ENCODE measurements around the gene CDKN2A.
"Not testable (repeated sequence)": the region's sequence is repeated elsewhere in the genome, so short reads cannot be mapped to it uniquely, and the experiment has no call there.

CDKN2A gene

GRCh38 chr9:21982861-21983560 is 11.2 kb downstream of the CDKN2A start:
- no peak for DNase-seq (ENCODE audit: low read depth, low spot score)

GRCh38 chr9:21982391-21982790 is 11.8 kb downstream of the CDKN2A start:
- DNase-seq (ENCODE audit: low read depth, low spot score): no peak

- no peak for DNase-seq (ENCODE audit: low read depth, low spot score)
These were observed 17.8 kb downstream of the CDKN2A start for GRCh38 chr9:21976334-21976875.

- no peak for DNase-seq (ENCODE audit: low read depth, low spot score)
These were observed 19.3 kb downstream of the CDKN2A start for GRCh38 chr9:21974722-21975409.

- no peak for DNase-seq (ENCODE audit: low read depth, low spot score)
These were observed 19.9 kb downstream of the CDKN2A start for GRCh38 chr9:21974343-21974721.

- no peak for DNase-seq (ENCODE audit: low read depth, low spot score)
These were observed 21.8 kb downstream of the CDKN2A start for GRCh38 chr9:21972361-21972760.

- no peak for DNase-seq (ENCODE audit: low read depth, low spot score)
These were observed 23.2 kb downstream of the CDKN2A start for GRCh38 chr9:21970800-21971640.

DNA sequence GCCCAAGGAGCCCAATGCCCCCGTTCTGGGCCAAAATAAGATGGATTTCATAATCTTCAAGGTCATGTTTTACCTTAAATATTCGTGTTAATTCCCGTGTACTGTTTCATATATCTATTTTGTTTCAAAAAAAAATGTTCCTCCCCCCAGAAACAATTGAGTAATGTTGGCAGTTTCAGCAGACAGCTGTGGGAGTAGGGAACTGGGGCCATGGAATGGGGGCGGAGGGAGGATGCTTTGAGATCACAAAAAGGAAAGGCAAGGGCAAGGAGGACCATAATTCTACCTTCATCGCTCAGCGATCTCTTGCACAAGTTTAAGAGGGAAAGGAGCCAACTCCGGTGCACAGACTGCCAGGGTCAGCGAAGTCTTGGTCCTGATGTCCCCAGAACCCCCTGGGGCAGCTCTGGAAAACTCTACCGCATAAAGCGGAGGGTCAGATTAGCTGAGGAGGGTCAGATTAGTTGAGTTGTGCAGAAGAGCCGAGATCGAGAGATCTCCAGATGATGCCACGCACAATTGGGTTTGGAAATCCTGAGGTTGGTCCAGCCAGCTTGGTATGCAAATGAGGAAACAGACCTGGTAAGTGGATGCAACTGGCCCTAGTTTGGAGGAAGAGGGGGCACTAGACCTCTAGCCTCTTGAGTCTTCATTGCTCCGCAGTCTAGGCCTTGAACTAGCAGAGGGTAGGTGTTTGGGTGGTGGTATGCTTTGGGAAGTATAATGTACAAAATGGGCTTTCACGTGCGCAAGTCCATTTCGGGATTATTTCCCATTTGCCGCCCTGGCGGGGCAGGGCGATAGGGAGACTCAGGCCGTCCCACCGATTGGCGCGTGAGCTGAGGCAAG is 24.0 kb downstream of the CDKN2A start:
- DNase-seq (ENCODE audit: low read depth, low spot score): no peak

GRCh38 chr9:21969011-21969940 is 24.9 kb downstream of the CDKN2A start:
- DNase-seq (ENCODE audit: low read depth, low spot score): no peak

GRCh38 chr9:21968331-21969010 is 25.7 kb downstream of the CDKN2A start:
- DNase-seq (ENCODE audit: low read depth, low spot score): no peak

DNA sequence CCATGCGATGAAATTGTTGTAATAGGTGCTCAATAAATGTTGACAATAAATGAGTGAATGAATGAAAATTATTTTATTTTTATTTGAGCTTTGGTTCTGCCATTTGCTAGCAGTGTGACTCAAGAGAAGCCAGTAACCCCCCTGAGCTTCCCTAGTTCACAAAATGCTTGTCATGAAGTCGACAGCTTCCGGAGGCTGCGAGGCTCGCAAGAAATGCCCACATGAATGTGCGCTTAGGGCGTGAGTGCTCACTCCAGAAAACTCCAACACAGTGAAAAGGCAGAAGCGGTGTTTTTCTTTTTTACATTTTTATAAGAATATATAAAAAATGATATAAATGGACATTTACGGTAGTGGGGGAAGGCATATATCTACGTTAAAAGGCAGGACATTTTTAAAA is 26.5 kb downstream of the CDKN2A start:
- no peak for DNase-seq (ENCODE audit: low read depth, low spot score)

GRCh38 chr9:21967169-21967568 is 27.0 kb downstream of the CDKN2A start:
- DNase-seq (ENCODE audit: low read depth, low spot score): no peak

DNA sequence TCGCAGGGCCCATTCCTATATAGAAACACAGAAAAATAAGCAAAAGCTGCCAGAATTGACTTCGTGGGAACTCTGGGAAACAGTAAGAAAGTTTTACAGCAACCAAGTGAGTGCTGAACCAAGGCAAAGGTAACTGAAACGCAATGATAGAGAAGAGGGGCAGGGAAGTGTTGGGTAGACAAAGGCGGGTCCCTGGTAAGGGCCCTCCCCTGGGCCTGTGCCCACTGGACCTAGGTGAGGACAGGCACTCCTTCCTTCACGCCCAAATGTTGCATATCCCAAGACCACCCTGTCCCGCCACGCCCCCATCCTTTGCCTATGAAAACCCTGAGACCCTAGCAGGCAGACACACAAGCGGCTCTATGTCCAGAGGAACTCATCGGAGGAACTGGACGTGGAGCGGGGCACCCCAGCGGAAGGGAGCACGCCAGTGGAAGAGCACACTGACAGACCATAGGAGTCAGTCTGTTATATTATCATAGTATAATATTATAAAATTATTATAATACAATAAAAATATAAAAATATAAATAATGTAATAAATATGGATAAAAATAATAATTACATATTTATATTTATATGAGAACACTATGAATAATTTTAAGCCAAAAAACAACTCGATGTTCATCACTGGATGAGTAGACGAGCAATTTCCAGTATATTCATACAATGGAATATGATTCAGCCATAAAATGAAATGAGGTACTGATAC is 27.9 kb downstream of the CDKN2A start:
- DNase-seq (ENCODE audit: low read depth, low spot score): no peak

- no peak for DNase-seq (ENCODE audit: low read depth, low spot score)
These were observed 28.7 kb downstream of the CDKN2A start for GRCh38 chr9:21965401-21965951.

DNA sequence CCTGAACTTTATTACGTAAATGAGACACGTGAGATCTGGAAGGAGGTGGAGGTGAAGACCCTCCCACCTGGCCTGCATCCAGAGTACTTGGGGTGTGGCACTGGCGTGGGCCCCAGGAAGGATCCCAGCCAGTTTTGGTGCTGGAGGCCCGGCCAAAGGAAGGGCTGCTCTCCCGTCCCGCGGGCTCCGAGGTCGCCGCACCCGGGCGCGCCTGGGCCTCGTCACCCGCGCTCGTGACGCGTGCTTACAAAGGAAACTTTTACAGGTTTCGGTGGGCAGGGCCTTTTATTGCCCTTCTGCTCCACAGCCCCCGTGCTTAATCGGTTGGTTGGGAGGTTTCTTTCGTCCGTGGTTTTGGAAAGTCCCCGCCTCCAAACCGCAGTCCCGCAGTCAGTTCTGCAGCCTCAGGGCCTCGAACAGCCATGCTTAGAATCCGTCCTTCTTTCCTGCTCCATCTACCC is 29.2 kb downstream of the CDKN2A start:
- no peak for DNase-seq (ENCODE audit: low read depth, low spot score)

GRCh38 chr9:21961569-21961968 is 32.6 kb downstream of the CDKN2A start:
- DNase-seq (ENCODE audit: low read depth, low spot score): no peak

DNA sequence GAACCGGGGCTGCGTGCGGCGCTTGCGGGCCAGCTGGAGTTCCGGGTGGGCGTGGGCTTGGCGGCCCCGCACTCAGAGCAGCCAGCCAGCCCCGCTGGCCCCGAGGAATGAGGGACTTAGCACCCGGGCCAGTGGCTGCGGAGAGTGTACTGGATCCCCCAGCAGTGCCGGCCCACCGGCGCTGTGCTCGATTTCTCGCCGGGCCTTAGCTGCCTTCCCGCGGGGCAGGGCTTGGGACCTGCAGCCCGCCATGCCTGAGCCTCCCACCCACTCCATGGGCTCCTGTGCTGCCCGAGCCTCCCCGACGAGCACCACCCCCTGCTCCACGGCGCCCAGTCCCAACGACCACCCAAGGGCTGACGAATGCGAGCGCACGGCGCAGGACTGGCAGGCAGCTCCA is 34.9 kb downstream of the CDKN2A start:
- not testable (repeated sequence) for DNase-seq (ENCODE audit: low read depth, low spot score)

GRCh38 chr9:21958833-21959232 is 35.4 kb downstream of the CDKN2A start:
- DNase-seq (ENCODE audit: low read depth, low spot score): no peak

DNA sequence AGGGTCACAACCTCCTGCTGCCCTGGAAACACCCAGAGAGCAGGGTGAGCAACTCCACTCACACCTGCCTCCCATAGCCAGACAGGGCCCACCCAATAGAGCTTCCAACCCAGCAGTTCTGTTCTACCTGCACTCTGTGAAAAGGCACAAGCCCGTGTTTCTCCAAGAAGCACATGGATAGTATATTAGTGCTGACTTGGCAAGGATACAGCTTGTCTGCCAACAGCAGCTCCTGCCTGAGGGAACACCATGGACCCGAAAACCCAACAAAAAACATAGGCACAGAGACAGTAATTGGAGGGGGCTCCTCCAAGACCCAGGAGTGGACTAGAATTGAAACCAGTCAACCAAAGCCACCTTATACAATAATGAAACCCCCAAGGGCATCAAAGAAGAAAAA is 48.6 kb downstream of the CDKN2A start:
- DNase-seq (ENCODE audit: low read depth, low spot score): no peak

Data from brain pericyte (primary cell).